Activated T-cell treated with anti-CD3 and anti-CD28 coated beads for 48 hours (primary cell): ENCODE measurements around the gene LSM5.
A peak's percentile ranks its signal among the peaks of the same experiment; 100 is the strongest.
"Not testable (repeated sequence)": the region's sequence is repeated elsewhere in the genome, so short reads cannot be mapped to it uniquely, and the experiment has no call there.

Experiments used
- DNase-seq: peaks from one replicate; pipeline ENCODE4 v3.0.0-alpha.2; 2020; ENCODE audit warnings: low read depth

LSM5 gene

DNA sequence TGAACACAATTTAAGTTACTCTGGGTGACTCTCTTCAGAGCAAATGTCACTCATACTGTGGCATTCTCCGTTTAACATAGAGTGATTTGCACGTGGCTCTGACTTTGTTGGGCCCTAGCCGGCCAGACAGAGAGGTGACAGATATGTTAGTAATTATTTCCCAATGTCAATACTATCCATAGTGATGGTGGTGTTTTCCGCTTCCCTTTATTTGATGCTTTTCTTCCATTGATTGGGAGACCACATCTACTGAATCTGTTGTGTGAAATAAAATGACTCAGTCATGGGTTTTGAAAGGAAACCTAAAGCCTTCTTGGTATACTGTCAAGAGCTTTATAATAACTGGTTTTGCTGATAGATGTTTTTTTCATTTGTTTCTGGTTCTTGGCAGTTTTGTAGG lies 12.5 kb upstream of the LSM5 start:
- no peak for DNase-seq

DNA sequence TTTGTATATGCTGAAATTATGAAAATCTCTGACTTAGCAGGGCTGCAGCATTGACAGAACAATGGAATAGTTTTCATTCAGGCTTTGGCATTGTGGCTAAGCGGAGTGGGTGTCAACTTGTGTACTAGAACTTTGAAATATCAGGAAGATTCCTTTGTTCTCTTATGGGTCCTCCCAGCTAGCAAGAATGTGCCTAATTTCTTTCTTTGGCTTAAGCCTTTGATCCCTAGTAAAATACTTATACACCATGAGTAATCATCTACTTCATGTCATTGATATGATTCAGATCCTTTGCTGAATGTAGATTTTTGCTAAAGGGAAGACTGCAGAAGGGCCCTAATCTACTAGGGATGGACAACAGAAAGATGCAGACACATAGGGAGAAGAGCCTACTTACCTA lies 11.3 kb upstream of the LSM5 start:
- DNase-seq, result no peak

DNA sequence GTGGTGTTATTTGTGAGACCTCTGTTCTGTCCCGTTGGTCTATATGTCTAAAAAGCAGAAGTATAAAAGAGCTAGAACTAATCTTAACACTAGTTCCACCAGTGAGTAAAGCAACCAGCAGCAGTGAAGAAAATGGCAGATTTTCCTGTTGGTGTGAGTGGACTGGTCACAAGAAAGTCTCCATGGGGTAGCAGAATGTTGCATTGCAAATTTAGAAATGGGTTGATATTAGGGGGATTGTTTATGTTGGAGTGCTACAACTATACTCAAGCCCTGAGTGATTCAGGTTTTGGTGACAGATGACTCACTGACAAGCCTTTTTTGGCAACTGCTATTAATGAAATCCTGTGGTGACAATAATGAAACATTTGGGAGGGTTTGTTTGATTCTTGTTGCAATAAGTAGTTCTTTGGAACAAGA lies 10.8 kb upstream of the LSM5 start:
- no peak for DNase-seq

DNA sequence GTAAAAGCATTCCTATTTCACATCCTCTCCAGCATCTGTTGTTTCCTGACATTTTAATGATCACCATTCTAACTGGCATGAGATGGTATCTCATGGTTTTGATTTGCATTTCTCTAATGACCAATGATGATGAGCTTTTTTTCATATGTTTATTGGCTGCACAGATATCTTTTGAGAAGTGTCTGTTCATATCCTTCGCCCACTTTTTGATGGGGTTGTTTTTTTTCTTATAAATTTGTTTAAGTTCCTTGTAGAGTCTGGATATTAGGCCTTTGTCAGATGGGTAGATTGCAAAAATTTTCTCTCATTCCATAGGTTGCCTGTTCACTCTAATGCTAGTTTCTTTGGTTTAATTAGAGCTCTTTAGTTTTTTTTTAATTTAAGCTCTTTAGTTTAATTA lies 10.0 kb upstream of the LSM5 start:
- DNase-seq, result not testable (repeated sequence)

DNA sequence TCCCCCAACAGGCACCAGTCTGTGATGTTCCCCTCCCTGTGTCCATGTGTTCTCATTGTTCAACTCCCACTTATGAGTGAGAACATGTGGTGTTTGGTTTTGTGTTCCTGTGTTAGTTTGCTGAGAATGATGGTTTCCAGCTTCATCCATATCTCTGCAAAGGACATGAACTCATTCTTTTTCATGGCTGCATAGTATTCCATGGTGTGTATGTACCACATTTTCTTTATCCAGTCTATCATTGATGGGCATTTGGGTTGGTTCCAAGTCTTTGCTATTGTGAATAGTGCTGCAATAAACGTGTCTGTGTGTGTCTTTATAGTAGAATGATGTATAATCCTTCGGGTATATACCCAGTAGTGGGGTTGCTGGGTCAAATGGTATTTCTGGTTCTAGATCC lies 9.6 kb upstream of the LSM5 start:
- DNase-seq, result not testable (repeated sequence)

DNA sequence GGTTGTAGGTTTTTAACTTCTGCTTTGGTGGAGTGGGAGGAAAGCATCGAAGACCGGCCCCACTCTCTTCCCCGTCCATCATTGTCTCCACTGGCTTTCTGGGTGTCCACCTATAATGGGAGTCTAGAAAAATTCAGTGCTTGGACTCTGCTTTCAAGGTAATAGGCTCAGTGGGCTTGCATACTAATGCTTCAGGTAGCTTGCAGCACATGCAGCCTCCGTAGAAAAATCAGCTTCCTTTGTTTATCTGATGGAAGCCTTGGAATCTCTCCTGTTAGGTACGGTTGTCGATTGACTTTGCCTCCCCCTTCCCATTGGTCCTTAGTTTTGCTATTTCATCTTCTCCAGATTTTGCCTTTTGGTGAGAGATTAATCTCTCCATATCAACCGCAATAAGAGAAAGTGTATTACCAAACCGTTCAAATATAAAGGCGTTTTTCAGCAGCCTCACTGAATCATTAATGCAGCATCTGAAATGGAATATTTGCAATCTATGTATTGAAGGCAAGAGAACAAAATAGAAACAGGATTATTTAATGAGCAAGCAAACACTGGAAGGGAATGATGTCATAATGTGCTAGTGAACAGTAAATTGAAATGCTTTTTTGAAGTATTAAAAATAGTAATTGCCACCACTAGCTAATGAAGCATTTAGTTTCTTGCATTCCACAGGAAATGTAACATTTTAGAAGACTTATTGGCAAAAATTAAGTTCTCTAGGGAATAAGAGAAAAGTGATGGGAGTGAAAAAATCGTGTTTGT lies 6.1 kb upstream of the LSM5 start:
- no peak for DNase-seq

DNA sequence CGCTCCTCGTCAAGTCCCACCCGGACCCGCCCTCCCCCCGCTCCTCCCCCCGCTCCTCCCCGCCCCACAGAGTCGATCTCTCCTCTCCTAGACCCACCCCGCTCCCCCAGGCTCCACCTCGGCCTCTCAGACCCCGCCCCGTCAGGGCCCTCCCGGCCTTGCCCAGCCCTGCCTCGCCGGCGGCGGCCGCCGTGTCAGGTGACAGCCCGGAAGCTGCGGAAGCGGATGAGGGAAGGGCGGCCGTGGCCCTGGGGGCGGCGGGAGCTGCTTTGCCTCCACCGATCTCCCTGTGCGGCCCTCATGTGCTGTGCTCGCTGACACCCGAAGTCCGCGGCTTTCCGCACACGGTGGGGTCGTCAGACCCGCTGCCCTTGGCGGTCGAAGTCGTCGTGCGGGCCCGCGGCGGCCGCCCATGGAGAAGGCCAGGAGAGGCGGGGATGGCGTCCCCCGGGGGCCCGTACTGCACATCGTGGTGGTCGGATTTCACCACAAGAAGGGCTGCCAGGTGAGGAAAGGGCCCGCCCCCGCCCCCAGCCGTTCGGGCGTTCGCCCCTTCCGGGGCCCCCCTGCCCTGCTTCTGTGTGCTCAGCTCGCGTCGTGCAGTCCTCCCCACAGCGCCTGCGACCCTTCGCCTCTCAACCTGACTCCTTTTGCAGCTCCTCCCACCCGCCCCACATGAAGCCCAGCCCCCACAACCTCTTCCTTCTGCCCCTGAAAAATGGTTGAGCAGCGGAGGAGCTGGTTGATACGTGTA lies 5.3 kb upstream of the LSM5 start, which contains the start of gene AVL9:
Gene AVL9 (plus strand): TSS at position 192 of the 754 bp plus-strand sequence. CDS start 221 bp downstream, at position 413.
- peak; percentile 99 for DNase-seq

DNA sequence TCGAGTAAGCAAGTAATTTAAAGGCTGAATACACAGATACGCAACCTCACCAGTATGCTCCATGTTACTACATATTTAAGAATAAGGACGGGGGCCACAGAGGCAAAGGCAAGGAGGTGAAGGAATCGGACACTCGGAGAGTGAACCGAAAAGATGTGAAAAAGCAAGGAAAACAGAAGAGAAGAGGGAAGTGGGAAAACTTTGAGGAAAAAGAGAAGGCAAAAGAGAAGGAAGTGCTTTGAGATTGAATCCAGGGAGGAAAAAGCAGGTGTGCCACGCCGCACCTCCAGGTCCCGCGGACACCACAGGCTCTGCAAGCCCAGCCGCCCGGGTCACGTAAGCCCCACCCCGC lies 4.7 kb upstream of the LSM5 start:
- no peak for DNase-seq

DNA sequence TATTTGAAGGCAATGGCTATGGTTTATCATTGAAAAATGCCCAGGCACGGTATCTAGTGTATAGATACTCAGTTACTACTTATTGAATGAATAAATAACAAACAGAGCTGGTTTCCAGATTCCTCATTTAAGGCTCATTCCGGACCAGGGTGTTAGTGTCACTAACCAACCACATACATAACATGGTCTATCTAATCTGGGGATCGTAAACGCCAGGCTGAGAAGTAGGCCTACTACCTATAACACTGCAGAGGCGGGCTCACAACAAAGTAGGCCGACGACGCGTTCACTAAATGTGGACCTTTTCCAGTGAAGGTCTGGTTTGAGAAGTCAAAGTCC lies 423 bp downstream of the LSM5 start:
- no peak for DNase-seq

DNA sequence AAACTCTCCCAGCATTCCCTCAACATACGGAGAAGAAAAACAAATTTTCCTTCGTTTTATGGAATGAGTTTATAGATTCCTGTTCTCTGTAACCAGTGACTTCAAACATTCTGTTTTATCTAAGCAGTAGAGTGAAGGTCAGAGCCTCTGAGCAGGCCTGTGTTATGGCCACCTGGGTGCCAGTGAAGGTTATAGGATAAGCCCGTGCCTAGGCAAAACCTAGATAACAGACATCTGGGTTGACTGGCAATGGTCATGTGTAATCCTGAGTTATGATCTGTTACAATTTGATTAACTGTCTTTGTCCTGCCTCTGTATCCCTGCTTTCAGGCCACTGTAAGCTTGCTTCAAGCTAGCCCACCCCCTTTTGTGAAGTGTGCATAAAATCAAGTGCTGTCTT lies 8.3 kb downstream of the LSM5 start:
- DNase-seq, result no peak

DNA sequence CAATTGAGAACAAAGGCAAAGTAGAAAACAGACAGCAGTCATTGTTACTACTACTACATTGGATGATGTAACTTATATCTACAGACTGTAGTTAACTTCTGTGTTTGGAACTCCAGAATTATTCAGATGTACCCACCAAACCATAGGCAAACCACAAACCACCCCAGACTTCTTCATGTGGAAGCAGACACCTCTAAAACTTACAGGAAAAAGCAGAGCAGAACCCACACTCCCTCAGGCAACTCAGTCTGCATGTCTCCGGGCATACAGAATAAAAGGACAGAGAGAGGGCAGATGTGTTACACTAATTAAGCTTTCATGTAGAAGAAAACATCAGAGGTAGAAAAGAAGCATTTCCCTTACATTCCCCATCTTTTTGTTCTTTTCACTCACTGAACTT lies 9.0 kb downstream of the LSM5 start:
- no peak for DNase-seq

DNA sequence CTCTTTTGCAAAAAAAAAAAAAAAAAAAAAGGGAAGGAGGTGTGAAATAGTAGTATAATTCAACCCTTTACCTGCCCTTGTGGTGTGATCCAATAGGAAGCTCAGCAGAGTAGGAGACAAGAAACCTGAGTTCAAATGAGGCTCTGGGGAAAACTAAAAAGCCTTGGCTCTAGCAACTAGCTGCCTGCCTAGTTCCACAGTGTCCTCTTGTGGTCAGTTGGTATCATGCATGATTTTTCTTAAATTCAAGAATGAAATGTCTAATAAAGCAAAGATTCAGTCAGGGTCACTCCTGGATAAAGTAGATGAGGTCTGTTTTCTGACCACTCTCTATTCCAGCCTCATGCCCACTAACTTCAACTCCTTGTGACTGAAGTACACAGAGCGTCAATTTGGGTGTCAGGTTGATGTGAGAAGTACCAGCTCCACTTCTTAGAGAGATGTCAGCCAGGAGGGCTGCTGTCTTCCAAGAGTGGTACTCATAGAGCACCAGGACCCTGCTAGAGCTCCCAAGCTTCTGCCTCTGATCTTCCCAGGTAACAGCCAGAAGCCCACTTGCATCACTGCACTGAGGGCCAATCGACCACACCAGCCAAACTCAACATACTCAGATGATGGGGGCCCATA lies 10.5 kb downstream of the LSM5 start:
- DNase-seq, result no peak

DNA sequence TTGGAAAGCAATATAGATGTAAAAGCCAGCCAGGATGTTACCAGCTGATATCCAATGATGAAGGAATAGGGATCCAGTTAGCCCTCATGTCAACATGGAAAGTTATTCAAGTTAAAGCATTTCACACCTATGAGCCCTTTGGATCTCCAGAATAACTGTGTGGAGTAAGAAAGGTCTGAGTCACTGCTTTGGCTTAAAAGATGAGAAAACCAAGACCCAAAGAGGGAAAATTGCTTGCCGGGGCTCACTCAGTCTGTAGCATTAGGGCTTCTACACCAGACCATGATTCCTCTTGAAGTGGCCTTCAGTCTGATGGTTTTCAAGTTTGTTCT lies 12.6 kb downstream of the LSM5 start:
- DNase-seq, result no peak

DNA sequence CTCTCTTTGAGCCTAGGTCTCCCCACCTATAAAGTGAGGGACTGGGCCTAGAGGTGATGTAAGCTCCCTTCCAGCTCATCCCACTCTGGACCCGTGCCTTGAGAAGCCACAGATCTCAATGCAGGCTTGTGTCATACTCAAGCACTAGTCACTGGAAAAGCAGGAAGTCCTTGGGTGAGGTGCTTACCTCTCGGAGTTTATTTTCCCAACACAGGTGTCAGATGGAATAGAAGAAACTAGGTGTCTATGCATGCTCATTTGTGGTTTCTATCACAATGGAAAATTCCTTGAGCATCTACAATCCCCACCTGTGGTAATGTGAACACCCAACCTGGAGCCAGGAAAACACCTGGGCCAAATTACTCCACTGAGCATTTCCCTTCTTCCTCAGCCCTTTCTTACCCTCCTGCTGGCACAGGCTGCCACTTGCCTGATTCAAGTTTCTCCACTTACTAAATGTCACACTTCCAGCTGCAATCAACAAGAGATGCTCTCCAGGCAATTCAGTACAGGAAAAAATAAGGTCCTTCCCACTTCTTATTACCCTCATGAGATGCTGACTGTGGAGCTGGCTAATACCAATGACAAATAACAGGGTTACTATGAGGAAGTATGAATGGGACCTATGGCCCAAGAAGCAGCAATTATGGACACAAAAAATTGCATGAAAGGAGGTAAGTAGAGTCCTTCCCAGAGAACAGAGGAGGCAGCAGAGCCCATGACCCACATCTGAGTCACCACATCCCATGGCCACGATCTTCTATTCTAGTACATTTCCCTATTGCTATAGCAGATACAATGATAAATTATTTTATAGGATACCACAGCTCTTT lies 13.1 kb downstream of the LSM5 start:
- no peak for DNase-seq

DNA sequence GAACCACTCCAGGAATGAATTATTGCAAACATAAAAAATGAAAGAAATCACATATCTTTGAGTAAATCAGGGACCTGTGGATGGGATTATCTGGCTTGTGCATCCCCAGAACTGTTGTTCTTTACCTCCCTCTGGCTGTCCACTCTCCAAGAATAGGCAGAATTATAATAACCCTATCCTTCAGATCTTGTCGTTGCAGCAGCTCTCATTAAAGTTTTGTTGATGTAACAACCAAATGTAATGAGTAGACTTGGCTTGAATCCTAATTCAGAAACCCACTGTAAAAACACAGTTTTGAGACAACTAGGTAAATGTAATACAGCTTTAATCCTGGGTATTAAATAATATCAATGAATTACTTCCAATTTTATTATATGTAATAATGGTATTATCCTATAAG lies 16.2 kb downstream of the LSM5 start:
- no peak for DNase-seq

DNA sequence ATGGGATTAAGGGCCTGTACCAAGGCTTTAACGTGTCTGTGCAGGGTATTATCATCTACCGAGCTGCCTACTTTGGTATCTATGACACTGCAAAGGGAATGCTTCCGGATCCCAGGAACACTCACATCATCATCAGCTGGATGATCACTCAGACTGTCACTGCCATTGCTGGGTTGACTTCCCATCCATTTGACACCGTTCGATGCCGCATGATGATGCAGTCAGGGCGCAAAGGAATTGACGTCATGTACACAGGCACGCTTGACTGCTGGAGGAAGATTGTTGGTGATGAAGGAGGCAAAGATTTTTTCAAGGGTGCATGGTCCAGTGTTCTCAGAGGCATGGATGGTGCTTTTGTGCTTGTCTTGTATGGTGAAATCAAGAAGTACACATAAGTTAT lies 18.2 kb downstream of the LSM5 start:
- DNase-seq, result no peak

DNA sequence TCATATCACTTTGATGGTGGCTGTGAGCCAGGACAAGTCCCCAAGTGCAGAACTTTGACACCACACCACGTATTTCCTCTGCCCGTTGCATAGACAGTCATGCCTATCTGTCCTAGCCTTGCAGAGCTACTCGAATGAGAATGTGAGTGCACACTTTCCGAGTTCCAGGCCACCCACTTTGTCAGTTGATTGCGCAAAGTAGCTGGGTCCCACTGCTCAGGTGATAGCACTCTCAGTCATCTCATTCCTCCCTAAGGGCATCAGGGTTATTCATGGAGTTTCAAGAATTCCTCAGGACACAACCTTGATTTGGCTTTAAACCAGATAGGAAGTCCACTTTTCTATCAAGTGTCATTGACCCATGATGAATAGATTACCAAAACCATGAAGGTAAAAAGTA lies 19.3 kb downstream of the LSM5 start:
- no peak for DNase-seq

DNA sequence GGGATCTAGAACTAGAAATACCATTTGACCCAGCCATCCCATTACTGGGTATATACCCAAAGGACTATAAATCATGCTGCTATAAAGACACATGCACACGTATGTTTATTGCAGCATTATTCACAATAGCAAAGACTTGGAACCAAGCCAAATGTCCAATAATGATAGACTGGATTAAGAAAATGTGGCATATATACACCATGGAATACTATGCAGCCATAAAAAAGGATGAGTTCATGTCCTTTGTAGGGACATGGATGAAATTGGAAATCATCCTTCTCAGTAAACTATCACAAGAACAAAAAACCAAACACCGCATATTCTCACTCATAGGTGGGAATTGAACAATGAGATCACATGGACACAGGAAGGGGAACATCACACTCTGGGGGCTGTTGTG lies 20.2 kb downstream of the LSM5 start:
- not testable (repeated sequence) for DNase-seq

DNA sequence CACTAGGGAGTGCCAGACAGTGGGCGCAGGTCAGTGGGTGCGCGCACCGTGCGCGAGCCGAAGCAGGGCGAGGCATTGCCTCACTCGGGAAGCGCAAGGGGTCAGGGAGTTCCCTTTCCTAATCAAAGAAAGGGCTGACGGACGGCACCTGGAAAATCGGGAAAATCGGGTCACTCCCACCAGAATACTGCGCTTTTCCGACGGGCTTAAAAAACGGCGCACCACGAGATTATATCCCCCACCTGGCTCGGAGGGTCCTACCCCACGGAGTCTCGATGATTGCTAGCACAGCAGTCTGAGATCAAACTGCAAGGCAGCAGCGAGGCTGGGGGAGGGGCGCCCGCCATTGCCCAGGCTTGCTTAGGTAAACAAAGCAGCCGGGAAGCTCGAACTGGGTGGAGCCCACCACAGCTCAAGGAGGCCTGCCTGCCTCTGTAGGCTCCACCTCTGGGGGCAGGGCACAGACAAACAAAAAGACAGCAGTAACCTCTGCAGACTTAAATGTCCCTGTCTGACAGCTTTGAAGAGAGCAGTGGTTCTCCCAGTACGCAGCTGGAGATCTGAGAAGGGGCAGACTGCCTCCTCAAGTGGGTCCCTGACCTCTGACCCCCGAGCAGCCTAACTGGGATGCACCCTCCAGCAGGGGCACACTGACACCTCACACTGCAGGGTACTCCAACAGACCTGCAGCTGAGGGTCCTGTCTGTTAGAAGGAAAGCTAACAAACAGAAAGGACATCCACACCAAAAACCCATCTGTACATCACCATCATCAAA lies 25.4 kb downstream of the LSM5 start:
- DNase-seq, result not testable (repeated sequence)

DNA sequence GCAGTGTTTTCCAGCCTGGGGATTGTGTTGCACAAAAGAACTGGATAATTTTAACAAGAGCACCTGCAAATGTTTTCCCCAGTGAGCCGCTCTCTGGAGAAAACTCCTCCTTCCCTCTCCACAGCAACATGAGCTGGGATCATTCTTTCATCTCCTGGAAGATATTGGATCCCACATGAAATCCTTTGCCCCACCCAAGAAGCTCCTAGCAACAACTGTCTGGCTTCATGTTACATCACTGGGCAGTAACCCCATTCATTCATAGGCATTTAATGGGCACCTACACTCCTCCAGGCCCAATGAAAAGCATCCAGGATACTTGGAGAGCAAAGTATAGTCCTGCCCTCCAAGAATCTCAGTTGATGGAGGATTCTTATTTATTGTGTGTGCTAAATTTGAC lies 27.2 kb downstream of the LSM5 start:
- no peak for DNase-seq

DNA sequence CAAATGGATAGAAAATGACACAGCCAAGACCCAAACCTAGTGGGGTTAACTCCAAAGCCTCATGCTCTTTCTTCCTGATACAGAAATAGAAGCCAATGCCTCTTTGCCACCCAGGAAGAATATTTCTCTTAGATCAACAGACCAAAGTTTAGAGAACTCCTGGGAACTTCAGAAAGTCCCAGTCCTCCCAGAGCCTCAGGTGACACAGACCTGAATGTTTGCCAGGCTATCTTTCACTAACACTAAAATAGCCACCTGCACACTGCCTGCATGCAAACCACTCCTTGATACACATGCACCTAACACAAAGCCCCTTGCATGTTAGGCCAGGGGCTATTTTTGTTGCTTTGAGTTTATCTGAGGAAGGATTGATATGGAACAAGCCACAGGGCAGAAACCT lies 27.7 kb downstream of the LSM5 start:
- no peak for DNase-seq

DNA sequence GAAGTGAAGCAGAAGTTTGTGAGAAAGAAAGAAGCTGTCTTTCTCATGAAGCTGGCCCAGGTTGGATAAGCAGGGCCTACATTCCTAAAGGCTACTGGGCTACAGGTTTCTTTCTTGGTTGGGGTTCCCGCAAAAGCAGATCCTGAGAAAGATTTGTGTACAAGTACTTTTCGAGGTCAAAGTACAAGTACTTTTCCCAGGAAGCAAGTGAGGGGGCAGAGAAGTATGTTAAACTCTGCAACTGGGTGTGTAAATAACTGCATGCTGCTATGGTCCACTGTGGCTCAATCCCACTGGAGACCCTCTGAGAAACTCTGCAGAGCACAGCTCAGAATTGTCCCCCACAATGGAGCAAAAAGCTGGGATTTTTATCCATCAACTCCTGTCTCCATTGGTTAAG lies 28.7 kb downstream of the LSM5 start:
- no peak for DNase-seq
